Parietal lobe (tissue), 1 donor: ENCODE measurements around the gene CAPNS2. TPM values are rescaled to one million over a fixed set of nuclear protein-coding genes. Genes with fewer than 3 reads are reported as not detected.

ENCODE experiments used
- total RNA-seq: library from RNA; depleted of rRNA; stranded (reverse); fragments of >200 nt; gene quantifications from one replicate; pipeline ENCODE4 v1.2.3, GENCODE V29; 2014

CAPNS2 gene
- total RNA-seq = not detected

GRCh38 chr16:55566432-55567175 is at the start of gene CAPNS2:
Gene CAPNS2 (plus strand): TSS chr16:55566684. CDS start chr16:55566757, 73 bp downstream.

Other genes starting within 250 kb of the CAPNS2 start
- gene IRX6, start 242.5 kb upstream of the CAPNS2 start, total RNA-seq = not detected
- 11.6 TPM for gene MMP2, start 87.5 kb upstream of the CAPNS2 start, total RNA-seq
- gene LPCAT2, start 57.6 kb upstream of the CAPNS2 start, total RNA-seq = 2.2 TPM
- not detected for gene SLC6A2, start 89.3 kb downstream of the CAPNS2 start, total RNA-seq